Measurements from ENCODE around the gene TACC2. TPM values are rescaled to one million over a fixed set of nuclear protein-coding genes. Genes with fewer than 3 reads are reported as not detected.

The TACC2 gene
- total RNA-seq, 1 donor from 2014 or later: not detected

- intact Hi-C loops (cut with micrococcal nuclease): loop anchor here (2.0 kb wide), 1 partner anchor 293 kb away; no protein-coding TSS in a partner anchor
These were observed 153.1 kb downstream of the TACC2 start for GRCh38 chr10:122141821-122142640.

GRCh38 chr10:122142641-122143237, 153.8 kb downstream of the TACC2 start:
- intact Hi-C loops (cut with micrococcal nuclease): loop anchor here (2.0 kb wide), 1 partner anchor 292 kb away; no protein-coding TSS in a partner anchor

DNA sequence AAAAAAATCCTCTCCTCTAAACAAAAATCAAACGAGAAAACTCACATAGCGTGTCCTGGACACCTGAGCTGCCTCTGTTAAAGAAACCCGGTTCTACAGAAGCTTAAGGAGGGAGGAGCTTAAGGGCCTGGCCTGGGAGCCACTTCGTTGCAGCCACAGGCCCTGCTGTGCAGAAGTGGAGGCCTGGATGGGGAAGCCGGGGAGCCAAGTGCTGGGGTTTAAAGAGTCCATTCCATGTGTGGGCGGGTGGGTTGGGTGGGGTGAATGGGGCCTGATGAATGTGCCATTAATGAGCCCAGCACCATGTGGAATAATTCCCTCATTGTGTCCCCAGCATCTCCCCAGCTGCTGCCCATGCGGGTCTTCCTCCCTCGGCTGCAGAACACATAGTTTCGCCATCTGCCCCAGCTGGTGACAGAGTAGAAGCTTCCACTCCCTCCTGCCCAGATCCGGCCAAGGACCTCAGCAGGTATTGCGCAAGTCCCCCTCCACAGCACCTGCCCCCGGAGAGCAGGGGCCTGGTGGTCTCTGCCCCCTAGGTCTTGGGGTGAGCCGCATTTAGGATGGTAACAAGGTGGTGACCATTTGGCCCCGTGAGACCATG, 154.4 kb downstream of the TACC2 start:
- intact Hi-C loops (cut with micrococcal nuclease): loop anchor here (2.0 kb wide), 1 partner anchor 291 kb away; no protein-coding TSS in a partner anchor

DNA sequence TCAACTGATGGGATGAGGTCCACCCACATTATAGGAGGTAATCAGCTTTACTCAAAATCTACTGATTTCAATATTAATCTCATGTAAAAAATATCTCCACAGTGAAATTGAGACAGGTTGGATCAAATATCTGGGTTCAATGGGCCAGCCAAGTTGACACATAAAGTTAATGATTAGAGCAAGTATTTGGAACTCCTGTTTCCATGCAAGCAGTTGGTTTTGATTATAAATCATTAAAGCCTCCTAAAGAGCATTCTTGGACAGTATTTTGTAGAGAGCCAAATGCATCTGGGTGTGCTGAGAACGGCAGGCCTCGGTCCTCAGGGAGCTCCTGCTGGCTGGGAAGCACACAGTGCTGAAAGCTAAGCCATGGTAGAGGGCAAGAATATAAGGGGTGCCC, 155.2 kb downstream of the TACC2 start:
- intact Hi-C loops (cut with micrococcal nuclease): no loop called here

DNA sequence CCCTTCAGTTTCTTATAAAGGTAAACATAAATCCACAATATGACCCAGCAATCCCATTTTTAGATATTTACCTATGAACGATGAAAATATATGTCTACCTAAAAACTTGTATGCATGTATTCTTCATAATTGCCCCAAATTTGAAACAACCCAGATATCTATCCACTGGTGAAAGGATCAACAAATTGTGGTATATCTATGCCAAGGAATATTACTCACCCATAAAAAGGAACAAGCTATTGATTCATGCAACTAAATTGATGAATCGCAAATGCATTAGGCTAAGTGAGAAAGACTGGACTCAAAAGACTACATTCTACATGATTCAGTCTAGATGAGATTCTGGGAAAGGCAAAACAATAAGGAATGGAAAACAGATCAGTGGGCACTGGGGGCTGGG, 156.2 kb downstream of the TACC2 start:
- intact Hi-C loops (cut with micrococcal nuclease): no loop called here

- intact Hi-C loops (cut with micrococcal nuclease): no loop called here
These were observed 158.7 kb downstream of the TACC2 start for GRCh38 chr10:122147663-122148062.

- intact Hi-C loops (cut with micrococcal nuclease): no loop called here
These were observed 160.1 kb downstream of the TACC2 start for GRCh38 chr10:122148876-122149560.

- intact Hi-C loops (cut with micrococcal nuclease): no loop called here
These were observed 160.9 kb downstream of the TACC2 start for GRCh38 chr10:122149561-122150505.

GRCh38 chr10:122151121-122151694, 162.2 kb downstream of the TACC2 start:
- intact Hi-C loops (cut with micrococcal nuclease): no loop called here

DNA sequence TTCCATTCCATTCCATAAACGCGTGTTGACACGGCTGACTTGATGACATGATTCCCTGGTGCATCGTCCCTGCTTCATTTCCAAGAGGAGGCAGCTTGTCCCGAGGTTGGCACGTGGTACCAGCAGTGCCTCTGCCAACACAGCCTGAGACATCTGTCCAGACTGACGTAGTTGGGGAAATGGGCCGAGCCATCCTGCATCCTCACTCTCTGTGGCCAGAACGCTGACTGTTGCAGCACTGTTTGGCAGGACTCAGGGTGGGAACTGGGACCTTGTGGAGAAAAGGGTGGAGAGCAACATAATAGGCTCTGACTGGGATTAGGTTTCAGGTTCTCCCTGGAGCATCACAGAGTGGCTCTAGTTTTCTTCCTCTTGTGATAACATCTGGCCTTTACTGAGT, 163.6 kb downstream of the TACC2 start:
- intact Hi-C loops (cut with micrococcal nuclease): no loop called here

DNA sequence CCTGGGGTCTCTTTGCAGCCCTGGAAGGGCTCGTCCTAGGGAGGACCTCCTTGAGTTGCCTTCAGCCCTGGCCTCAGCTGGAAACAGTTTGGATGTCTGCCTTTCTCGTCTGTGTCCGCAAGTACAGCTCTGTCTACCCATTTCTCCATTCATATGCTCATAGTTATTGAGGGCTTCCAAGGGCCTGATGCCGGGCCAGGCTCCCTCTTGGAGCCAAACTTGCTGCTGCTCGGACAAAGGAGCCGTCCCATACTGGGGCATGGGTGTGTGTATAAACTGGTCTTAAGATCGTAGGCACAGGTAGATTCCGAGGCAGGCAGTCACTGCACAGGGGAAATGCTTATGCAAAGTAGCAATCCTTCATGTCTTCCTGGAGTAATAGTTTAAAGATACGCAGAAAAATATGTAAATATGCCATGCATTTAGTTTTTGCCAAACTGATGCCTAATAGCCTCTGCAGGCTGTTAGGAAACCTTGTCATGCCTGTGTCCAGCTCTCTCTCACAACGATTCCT, 165.1 kb downstream of the TACC2 start:
- intact Hi-C loops (cut with micrococcal nuclease): no loop called here

GRCh38 chr10:122154545-122155366, 165.8 kb downstream of the TACC2 start:
- intact Hi-C loops (cut with micrococcal nuclease): no loop called here

DNA sequence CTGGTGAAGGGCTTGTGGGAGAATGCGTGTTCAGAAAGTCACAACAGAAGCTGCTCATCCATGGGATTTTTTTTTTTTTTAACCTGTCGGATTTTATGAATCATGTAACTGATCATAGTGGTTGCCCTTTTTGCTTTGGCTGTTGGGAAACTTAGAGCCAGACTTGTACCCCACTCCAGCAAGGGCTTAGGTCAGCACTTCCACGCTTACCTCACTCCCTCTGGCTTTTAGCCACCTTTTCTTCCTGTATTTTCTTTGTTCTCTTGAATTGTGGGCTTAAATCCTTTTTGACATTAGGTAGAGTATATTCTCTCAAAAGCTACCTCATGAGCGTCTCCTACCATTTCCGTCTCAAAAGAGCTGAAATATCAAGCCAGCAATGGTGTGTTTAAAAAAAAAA, 168.5 kb downstream of the TACC2 start:
- intact Hi-C loops (cut with micrococcal nuclease): no loop called here

- intact Hi-C loops (cut with micrococcal nuclease): no loop called here
These were observed 169.4 kb downstream of the TACC2 start for GRCh38 chr10:122158362-122158761.

GRCh38 chr10:122159141-122159970, 170.4 kb downstream of the TACC2 start:
- intact Hi-C loops (cut with micrococcal nuclease): no loop called here

DNA sequence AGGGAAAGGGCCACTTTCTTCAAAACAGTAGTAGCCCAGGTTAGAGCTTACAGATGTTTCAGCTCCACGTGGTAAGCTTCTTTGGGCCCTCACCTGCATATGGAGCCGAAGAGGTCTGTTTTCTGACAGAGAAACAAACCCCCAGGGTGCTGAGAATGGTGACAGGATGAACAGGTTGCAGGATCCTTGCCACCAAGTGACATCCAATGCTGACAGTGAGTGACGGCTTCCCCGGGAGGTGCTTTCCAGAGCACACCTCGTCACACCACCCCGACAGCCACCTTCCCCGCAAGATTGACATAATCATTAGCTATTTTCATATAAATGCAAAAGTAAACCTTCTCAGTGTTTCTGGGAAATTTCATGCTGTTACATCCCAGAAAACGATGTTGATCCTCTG, 172.8 kb downstream of the TACC2 start:
- intact Hi-C loops (cut with micrococcal nuclease): no loop called here

DNA sequence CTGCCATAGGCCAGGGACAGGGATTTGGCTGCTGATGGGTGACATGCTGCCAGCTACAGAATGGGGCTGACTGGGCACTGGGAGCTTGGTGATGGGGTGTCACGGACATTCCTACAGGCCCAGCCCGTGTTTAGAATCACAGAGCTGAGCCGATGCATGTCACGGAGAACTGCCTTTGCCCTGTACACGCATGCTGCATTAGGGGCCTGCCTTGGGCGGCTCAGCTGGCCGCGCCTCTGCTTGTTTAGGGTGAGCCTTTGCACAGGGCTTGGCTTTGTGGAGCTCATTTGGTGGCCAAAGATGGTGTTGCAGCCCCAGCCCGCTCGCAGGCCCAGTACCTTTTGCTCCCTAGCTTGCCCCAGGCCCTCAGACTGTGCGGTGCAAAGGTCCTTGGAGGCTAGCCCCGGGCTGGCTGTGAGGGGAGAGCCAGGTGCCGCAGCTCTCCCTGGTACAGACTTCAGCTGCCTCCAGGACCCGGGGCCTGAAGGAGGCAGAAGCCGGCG, 173.8 kb downstream of the TACC2 start:
- intact Hi-C loops (cut with micrococcal nuclease): no loop called here

Data from T-helper 1 cell treated with Interleukin-12 subunit alpha and Interleukin-12 subunit beta and Interleukin-4 antibody, amounts not matched to agents 30 ng/mL and 1 ng/mL, for 36 hours (primary cell).